ENCODE data around the gene KIF20A. TPM values are rescaled to one million over a fixed set of nuclear protein-coding genes. Genes with fewer than 3 reads are reported as not detected.
"Not testable (repeated sequence)": the region's sequence is repeated elsewhere in the genome, so short reads cannot be mapped to it uniquely, and the experiment has no call there.

KIF20A gene
- total RNA-seq, 1 donor = 24.7 TPM

DNA sequence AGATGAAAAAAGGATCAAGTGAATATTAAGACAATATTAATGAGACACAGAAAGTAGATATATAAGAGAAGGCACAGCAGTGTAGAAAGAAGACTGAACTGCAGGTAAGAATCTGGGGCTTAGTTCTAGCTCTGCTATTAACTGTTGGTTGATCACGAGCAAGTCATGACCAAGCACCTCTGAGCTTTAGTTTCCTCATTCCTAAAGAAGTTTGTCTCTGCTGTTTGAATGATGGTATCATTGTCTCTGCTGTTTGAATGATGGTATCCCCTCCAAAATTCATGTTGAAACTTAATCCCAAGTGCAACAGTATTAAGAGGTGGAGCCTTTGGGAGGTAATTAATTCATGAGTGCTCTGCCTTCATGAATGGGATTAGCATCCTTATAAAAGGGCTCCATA lies 37.2 kb upstream of the KIF20A start:
- TF ChIP-seq, protein P1, sequence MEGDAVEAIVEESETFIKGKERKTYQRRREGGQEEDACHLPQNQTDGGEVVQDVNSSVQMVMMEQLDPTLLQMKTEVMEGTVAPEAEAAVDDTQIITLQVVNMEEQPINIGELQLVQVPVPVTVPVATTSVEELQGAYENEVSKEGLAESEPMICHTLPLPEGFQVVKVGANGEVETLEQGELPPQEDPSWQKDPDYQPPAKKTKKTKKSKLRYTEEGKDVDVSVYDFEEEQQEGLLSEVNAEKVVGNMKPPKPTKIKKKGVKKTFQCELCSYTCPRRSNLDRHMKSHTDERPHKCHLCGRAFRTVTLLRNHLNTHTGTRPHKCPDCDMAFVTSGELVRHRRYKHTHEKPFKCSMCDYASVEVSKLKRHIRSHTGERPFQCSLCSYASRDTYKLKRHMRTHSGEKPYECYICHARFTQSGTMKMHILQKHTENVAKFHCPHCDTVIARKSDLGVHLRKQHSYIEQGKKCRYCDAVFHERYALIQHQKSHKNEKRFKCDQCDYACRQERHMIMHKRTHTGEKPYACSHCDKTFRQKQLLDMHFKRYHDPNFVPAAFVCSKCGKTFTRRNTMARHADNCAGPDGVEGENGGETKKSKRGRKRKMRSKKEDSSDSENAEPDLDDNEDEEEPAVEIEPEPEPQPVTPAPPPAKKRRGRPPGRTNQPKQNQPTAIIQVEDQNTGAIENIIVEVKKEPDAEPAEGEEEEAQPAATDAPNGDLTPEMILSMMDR (IDR thresholded peaks at IDR 0.05; ENCODE audit: insufficient read depth, low read length) = no peak
- H3K4me3 ChIP-seq (ENCODE audit: low read depth, low read length) = no peak overlapping the region
- no peak for DNase-seq (ENCODE audit: low read depth)

DNA sequence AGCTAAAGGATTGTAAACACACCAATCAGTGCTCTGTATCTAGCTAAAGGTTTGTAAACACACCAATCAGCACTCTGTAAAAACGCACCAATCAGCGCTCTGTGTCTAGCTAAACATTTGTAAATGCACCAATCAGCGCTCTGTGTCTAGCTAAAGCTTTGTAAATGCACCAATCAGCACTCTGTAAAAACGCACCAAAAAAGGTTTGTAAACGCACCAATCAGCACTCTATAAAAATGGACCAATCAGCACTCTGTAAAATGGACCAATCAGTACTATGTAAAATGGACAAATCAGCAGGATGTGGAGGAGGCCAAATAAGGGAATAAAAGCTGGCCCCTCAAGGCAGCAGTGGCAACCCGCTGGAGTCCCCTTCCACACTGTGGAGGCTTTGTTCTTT lies 35.3 kb upstream of the KIF20A start:
- not testable (repeated sequence) for DNase-seq (ENCODE audit: low read depth); H3K4me3 ChIP-seq (ENCODE audit: low read depth, low read length)

DNA sequence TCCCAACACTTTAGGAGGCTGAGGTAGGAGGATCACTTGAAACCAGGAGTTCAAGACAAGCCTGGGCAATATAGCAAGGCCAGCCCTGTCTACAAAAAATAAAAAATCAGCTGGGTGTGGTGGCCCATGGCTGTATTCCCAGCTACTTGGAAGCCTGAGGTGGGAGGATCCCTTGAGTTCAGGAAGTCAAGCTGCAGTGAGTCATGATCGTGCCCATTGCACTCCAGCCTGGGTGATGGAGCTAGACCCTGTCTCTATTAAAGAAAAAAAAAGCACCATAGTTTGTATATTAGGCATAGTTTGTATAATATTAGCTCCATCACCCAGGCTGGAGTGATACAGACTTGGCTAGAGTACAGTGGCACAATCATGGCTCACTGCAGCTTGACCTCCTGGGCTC lies 30.1 kb upstream of the KIF20A start:
- H3K4me3 ChIP-seq (ENCODE audit: low read depth, low read length) = no peak overlapping the region
- TF ChIP-seq, protein P1 (IDR thresholded peaks at IDR 0.05; ENCODE audit: insufficient read depth, low read length) = no peak
- peak; percentile 93 for DNase-seq (ENCODE audit: low read depth)

DNA sequence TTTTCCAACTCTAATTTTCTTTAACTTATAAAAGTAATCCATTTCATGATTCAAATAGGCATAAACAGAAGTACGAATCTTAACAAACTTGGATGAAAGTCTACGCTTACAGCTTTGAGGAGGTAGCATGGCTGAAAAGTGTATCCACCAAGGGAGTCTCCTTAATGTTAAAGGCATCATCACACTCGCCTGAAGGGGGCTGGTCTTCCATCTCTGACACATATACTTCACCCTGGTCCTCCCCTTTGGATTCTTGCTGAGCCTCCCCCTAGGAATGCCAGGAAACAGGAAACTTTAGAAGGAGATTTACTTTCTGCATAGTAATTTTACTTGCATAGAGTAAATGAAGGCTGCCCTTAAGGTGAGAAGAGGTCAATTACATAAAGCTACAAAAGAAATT lies 29.4 kb upstream of the KIF20A start:
- DNase-seq (ENCODE audit: low read depth) = peak; percentile 17
- TF ChIP-seq, protein P1 (IDR thresholded peaks at IDR 0.05; ENCODE audit: insufficient read depth, low read length) = peak; percentile 5
- H3K4me3 ChIP-seq (ENCODE audit: low read depth, low read length) = no peak overlapping the region

DNA sequence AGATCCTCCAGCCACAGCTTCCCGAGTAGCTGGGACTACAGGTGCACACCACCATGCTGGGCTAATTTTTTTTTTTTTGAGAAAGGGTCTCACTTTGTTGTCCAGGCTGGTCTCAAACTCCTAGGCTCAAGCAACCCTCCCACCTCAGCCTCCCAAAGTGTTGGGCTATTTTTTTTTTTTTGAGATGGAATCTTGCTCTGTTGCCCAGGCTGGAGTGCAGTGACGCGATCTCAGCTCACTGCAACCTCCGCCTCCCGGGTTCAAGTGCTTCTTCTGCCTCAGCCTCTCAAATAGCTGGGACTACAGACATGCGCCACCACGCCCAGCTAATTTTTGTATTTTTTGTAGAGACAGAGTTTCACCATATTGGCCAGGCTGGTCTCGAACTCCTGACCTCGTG lies 22.9 kb upstream of the KIF20A start:
- not testable (repeated sequence) for DNase-seq (ENCODE audit: low read depth); H3K4me3 ChIP-seq (ENCODE audit: low read depth, low read length)

DNA sequence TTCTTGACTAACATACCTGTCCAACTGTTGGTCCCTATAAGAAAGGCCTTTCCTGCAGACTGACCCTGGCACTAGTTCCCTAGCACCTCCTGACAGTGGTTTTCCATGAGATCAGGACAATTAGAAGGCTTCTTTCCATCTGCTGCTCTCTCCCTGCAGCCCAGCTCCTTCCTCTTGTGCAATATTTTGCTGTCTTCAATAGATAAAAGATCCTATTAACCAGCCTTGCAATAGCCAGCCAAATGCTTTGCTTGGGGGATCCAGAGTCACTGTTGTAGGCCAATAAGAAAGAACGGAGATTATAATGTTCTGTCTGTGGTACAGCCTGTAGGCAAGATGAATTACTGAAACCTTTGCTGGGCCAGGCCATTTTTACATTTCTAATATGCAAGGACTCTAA lies 21.3 kb upstream of the KIF20A start:
- TF ChIP-seq, protein P1 (IDR thresholded peaks at IDR 0.05; ENCODE audit: insufficient read depth, low read length) = no peak
- no peak overlapping the region for H3K4me3 ChIP-seq (ENCODE audit: low read depth, low read length)
- DNase-seq (ENCODE audit: low read depth) = no peak

DNA sequence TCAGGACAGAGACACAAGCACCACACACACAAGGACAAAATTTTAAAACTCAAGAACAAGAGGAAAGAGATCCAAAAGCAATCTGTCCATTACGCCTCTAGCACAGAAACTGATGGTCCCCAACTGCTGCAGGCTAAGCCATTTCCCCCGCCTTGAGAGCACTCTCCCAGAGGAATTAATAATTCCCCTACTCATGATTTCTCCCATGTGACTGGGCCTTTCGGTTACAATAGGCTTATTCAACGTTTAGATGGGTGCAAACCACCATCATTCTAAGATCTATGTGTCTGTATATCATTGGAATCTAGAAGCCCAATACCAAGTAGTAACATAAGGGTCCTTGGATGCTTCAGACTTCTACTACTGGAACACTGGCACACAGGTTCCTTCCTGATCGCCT lies 19.2 kb upstream of the KIF20A start:
- no peak for DNase-seq (ENCODE audit: low read depth)
- no peak overlapping the region for H3K4me3 ChIP-seq (ENCODE audit: low read depth, low read length)
- TF ChIP-seq, protein P1 (IDR thresholded peaks at IDR 0.05; ENCODE audit: insufficient read depth, low read length) = no peak

DNA sequence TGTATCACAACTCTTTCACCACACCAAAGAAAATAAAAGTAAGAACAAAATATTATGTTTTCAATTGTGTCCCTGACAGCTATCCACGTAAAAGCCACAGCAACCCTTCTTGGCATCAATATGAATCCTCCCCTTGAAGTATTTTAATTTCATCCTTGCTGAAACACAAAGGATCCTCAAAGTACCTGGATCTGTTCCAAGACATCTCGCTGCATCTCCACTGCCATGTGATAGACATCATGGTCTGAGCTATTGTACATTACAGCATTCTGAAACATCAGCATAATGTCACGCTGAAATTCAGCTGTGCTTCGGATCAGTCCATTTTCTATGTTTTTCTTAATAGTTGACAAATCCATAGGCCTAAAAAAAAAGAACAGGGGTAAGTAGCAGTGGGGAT lies 18.2 kb upstream of the KIF20A start:
- H3K4me3 ChIP-seq (ENCODE audit: low read depth, low read length) = no peak overlapping the region
- TF ChIP-seq, protein P1 (IDR thresholded peaks at IDR 0.05; ENCODE audit: insufficient read depth, low read length) = no peak
- DNase-seq (ENCODE audit: low read depth) = no peak

Data from fibroblast of the aortic adventitia (primary cell).